ENCODE results near the gene ZNF594.
A peak's percentile ranks its signal among the peaks of the same experiment; 100 is the strongest.
"Not testable (repeated sequence)": the region's sequence is repeated elsewhere in the genome, so short reads cannot be mapped to it uniquely, and the experiment has no call there.

The ZNF594 gene

DNA sequence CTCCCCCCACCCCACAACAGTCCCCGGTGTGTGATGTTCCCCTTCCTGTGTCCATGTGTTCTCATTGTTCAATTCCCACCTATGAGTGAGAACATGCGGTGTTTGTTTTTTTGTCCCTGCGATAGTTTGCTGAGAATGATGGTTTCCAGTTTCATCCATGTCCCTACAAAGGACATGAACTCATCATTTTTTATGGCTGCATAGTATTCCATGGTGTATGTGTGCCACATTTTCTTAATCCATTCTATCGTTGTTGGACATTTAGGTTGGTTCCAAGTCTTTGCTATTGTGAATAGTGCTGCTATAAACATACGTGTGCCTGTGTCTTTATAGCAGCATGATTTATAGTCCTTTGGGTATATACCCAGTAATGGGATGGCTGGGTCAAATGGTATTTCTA is 25.9 kb upstream of the ZNF594 start:
- H3K27ac Mint-ChIP-seq; ATAC-seq (ENCODE audit: low read depth); H3K9me3 Mint-ChIP-seq; H3K27me3 Mint-ChIP-seq; H3K4me3 Mint-ChIP-seq; DNase-seq (ENCODE audit: low spot score in 2 of 2): not testable (repeated sequence)
- H3K4me1 Mint-ChIP-seq = peaks cover 29% of the 10 kb centered on the region
- peaks cover 51% of the 10 kb centered on the region for H3K36me3 Mint-ChIP-seq

DNA sequence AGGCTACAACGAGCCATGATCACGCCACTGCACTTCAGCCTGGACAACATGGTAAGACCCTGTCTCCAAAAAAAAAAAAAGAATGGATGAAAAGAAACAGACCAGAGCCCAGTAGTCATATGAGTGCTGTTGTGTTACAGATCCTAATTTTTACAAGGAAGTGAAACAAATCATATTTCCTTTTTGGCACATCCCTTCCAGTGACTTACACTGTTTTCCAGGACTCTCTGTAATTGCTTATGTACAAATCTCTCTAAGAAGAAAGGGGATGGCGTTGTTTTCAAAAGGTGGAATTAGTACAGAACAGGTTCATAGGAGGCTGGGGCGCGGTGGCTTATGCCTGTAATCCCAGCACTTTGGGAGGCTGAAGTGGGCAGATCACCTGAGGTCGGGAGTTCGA is 19.8 kb upstream of the ZNF594 start:
- DNase-seq (ENCODE audit: low spot score in 2 of 2) = no peak
- Mint-ChIP-seq H3K4me3 (peak overlapping the region; percentile 76), H3K36me3 (peaks cover 66% of the 10 kb centered on the region), H3K4me1 (peaks cover 62% of the 10 kb centered on the region), H3K27ac (peak overlapping the region; percentile 93), H3K27me3 (no peaks in the 10 kb centered on the region), H3K9me3 (peaks cover 2% of the 10 kb centered on the region)
- ATAC-seq (ENCODE audit: low read depth) = peak; percentile 21

DNA sequence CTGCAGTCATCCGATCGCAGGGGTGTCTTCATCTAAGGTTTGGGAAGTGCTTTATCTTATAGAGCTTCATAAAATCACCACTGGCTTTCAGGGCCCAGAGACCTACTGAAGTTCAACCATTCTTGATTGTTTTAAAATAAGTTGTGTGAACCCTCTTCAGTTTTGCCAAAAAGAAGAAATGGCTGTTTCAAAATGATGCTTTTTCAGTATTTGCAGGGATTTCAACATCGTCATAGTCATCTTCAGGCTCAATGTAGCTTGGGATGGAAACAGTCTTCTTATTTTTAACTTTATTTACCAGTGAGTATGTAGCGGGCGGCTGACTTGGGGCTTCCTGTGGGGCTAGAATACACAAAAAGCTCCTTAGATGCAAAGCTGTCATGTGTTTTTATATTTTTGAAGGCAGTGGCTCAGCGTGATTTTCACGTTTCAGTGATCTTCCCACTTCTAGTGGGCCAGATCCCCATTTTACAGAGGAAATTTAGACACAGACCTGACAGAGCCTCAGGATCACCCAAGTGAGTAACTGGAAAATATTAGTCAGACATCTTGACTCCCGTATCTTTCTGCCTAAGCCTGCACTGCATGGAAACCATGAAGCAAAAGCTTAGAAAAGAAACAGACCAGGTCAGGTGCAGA is 19.1 kb upstream of the ZNF594 start:
- DNase-seq (ENCODE audit: low spot score in 2 of 2) (no peak), ATAC-seq (ENCODE audit: low read depth) (peak; percentile 72)
- Mint-ChIP-seq H3K4me1 (peaks cover 58% of the 10 kb centered on the region), H3K36me3 (peaks cover 65% of the 10 kb centered on the region), H3K9me3 (peaks cover 2% of the 10 kb centered on the region), H3K4me3 (peak overlapping the region; percentile 53), H3K27ac (peak overlapping the region; percentile 93), H3K27me3 (no peaks in the 10 kb centered on the region)

DNA sequence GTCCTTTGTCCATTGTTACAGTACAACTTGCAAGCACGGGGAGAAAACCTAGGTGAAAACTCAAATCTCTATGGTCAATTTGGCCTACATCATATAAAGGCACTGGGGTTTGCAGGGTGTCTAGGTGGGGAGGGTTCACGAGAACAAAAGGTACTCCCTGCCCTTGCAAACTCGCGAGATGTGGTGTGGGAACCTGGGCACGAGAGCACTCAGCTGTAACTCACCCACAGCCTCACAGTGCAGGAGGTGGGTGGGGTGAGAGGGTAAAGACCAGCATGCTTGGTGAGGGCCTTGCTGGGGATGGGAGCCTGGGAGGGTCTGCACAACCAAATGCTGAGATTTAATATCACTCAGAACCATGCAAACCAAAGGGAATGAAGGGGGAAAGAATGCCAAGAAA is 18.4 kb upstream of the ZNF594 start:
- no peak for DNase-seq (ENCODE audit: low spot score in 2 of 2)
- peaks cover 56% of the 10 kb centered on the region for H3K4me1 Mint-ChIP-seq
- H3K36me3 Mint-ChIP-seq = peaks cover 61% of the 10 kb centered on the region
- ATAC-seq (ENCODE audit: low read depth) = peak; percentile 28
- no peaks in the 10 kb centered on the region for H3K27me3 Mint-ChIP-seq
- H3K27ac Mint-ChIP-seq = peak overlapping the region; percentile 93
- peak overlapping the region; percentile 53 for H3K4me3 Mint-ChIP-seq
- H3K9me3 Mint-ChIP-seq = peaks cover 2% of the 10 kb centered on the region

DNA sequence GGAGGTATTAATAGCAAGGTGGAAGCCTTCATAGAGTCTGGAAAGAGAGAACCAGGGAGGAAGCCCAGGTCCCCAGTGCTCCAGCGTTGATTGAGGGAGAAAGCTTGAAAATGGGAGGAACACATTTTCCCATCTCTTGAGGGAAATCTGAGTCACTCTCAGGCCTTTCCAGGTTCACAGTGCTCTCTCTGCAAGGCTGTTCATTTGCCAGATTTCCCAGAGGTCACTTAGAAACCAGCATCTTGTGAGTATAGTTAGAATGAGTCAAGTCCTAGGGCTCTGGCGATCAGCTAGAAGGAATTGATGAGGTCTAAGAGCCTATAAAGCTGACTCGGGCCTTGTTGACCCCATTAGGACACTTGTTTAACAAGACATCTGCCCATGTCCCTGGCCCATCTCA is 17.7 kb upstream of the ZNF594 start:
- no peak for ATAC-seq (ENCODE audit: low read depth)
- Mint-ChIP-seq H3K9me3 (peaks cover 2% of the 10 kb centered on the region), H3K4me3 (no peak overlapping the region), H3K4me1 (peaks cover 56% of the 10 kb centered on the region), H3K27me3 (no peaks in the 10 kb centered on the region), H3K36me3 (peaks cover 57% of the 10 kb centered on the region), H3K27ac (peak overlapping the region; percentile 93)
- no peak for DNase-seq (ENCODE audit: low spot score in 2 of 2)

DNA sequence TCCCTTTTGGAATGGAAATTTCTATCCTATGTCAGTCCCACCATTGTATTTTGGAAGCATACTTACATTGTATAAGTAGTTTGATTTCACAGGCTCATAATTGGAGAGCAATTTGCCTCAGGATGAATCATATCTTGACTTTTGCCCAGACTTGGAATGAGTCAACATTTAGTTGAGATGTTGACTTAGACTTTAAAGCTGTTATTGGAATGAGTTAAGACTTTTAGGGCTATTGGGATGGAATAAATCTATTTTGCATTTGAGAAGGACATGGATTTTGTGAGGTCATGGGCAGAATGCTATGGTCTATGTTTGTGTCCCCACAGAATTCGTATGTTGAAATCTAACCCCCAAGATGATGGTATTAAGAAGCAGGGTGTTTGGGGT is 12.2 kb upstream of the ZNF594 start:
- peaks cover 2% of the 10 kb centered on the region for H3K9me3 Mint-ChIP-seq
- ATAC-seq (ENCODE audit: low read depth) (no peak), DNase-seq (ENCODE audit: low spot score in 2 of 2) (no peak)
- H3K4me3 Mint-ChIP-seq = no peak overlapping the region
- peaks cover 27% of the 10 kb centered on the region for H3K36me3 Mint-ChIP-seq
- H3K27me3 Mint-ChIP-seq = no peaks in the 10 kb centered on the region
- peaks cover 32% of the 10 kb centered on the region for H3K4me1 Mint-ChIP-seq
- H3K27ac Mint-ChIP-seq = no peak overlapping the region

DNA sequence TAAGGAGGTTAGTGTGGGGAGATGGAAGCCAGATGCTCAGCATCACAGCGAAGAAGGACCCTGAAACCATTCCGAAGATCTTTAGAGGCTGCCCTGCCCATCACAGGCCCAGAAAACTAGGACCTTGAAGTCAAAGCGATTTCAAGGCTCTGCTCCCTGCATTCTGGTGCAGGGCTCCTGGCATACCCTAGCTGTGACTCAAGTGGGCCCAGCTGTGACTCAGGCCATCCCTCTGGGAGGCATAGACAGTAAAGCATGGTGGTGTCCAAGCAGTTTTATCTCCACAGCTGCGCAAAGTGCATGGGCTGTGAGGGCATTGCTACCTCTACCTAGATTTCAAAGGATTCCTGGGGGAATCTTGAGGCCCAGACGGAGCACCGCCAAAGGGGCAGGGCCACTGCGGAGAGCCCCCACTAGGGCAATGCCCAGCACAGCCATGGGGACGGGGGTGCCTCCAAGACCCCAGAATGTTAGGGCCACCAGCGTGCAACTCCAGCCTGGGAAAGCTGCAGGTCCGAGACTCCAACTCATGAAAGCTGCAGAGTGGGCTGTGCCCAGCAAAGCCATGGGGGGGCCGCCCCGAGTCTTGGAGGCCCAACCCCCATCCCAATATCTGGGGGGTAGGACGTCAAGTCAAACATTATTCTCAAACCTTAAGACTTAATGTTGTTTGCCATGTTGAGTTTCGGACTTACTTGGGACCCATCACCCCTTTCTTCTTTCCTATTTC is 11.7 kb upstream of the ZNF594 start:
- Mint-ChIP-seq H3K9me3 (no peaks in the 10 kb centered on the region), H3K27me3 (no peaks in the 10 kb centered on the region), H3K4me1 (peaks cover 31% of the 10 kb centered on the region), H3K27ac (no peak overlapping the region), H3K36me3 (peaks cover 23% of the 10 kb centered on the region), H3K4me3 (no peak overlapping the region)
- DNase-seq (ENCODE audit: low spot score in 2 of 2) = no peak
- no peak for ATAC-seq (ENCODE audit: low read depth)

DNA sequence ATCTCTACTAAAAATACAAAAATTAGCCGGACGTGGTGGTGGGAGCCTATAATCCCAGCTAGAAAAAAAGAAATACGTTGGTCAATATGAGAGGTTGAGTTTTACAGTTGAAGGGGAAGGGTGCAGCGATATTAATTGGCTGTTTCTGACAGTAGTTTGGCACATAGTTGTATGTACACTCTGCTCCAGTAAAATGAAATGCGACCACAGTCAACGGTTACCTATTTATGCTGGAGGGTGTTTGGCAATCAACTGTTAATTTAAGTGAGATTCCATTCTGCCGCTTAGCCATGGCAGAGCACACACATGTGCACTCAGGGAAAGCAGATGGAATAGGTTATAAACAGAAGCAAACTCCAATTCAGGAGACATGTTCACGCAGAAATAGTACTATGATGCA is 9.3 kb upstream of the ZNF594 start:
- peaks cover 15% of the 10 kb centered on the region for H3K36me3 Mint-ChIP-seq
- peak overlapping the region; percentile 50 for H3K27ac Mint-ChIP-seq
- no peaks in the 10 kb centered on the region for H3K9me3 Mint-ChIP-seq
- H3K4me1 Mint-ChIP-seq = peaks cover 26% of the 10 kb centered on the region
- H3K4me3 Mint-ChIP-seq = no peak overlapping the region
- DNase-seq (ENCODE audit: low spot score in 2 of 2) = no peak
- no peaks in the 10 kb centered on the region for H3K27me3 Mint-ChIP-seq
- ATAC-seq (ENCODE audit: low read depth) = no peak

DNA sequence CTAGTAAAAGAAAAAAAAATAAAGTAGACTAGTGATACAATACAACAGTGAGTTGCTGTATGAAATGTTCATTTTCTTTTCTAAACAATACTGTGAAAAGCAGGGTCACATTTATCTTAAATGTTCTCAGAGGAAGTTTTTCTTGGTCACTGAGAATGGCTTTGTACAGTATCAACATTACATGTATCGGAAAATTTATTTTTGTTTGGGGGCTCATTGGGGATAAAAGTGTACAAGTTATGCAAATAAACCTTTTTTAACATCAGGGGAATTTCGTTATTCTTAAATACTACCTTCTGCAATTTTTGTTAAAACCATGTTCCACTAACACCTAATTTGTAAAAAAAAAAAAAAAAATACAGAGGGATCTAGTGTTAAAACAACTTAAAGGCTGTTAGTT is 8.7 kb upstream of the ZNF594 start:
- Mint-ChIP-seq H3K27ac (peak overlapping the region; percentile 67), H3K4me3 (peak overlapping the region; percentile 41), H3K9me3 (no peaks in the 10 kb centered on the region), H3K4me1 (peaks cover 26% of the 10 kb centered on the region), H3K27me3 (no peaks in the 10 kb centered on the region), H3K36me3 (peaks cover 15% of the 10 kb centered on the region)
- ATAC-seq (ENCODE audit: low read depth) (peak; percentile 46), DNase-seq (ENCODE audit: low spot score in 2 of 2) (no peak)

DNA sequence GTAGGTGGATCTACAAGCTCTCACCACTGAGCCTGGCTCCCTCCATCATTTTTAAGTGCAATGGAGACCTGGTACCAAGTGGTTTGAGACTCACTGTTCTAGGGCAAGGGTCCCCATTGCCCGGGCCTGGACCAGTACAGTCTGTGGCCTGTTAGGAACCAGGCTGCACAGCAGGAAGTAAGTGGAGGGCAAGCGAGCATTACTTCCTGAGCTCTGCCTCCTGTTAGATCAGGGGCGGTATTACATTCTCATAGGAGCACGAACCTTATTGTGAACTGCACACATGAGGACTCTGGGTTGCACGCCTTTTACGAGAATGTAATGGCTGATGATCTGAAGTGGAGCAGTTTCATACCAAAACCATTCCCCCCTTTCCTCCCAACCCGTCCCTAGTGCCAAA is 6.8 kb upstream of the ZNF594 start:
- H3K36me3 Mint-ChIP-seq = peaks cover 9% of the 10 kb centered on the region
- H3K4me3 Mint-ChIP-seq = no peak overlapping the region
- no peak for DNase-seq (ENCODE audit: low spot score in 2 of 2)
- H3K9me3 Mint-ChIP-seq = no peaks in the 10 kb centered on the region
- H3K27me3 Mint-ChIP-seq = no peaks in the 10 kb centered on the region
- peaks cover 20% of the 10 kb centered on the region for H3K4me1 Mint-ChIP-seq
- ATAC-seq (ENCODE audit: low read depth) = peak; percentile 44
- peak overlapping the region; percentile 76 for H3K27ac Mint-ChIP-seq

DNA sequence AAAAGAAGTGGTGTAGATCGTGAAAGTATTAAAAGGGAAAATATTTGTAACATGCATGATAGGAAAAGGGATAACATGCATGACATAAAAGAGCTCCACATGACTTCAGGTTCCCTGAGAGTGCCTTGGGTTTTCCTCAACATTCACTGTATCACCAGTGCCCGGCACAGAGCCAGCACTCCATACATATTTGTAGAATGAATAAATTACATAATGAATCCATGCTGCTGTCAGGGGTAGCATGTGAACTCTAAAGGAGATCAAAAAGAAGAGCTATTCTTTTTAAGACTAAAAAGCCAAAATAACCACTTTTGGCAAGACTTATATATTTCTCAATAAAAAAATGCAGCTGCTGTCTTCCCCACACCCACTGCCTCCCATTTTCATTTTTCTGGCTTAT is 2.7 kb upstream of the ZNF594 start:
- H3K4me1 Mint-ChIP-seq = peaks cover 25% of the 10 kb centered on the region
- peaks cover 8% of the 10 kb centered on the region for H3K36me3 Mint-ChIP-seq
- H3K27me3 Mint-ChIP-seq = no peaks in the 10 kb centered on the region
- peaks cover 3% of the 10 kb centered on the region for H3K9me3 Mint-ChIP-seq
- no peak for ATAC-seq (ENCODE audit: low read depth)
- H3K4me3 Mint-ChIP-seq = no peak overlapping the region
- no peak for DNase-seq (ENCODE audit: low spot score in 2 of 2)
- H3K27ac Mint-ChIP-seq = no peak overlapping the region

DNA sequence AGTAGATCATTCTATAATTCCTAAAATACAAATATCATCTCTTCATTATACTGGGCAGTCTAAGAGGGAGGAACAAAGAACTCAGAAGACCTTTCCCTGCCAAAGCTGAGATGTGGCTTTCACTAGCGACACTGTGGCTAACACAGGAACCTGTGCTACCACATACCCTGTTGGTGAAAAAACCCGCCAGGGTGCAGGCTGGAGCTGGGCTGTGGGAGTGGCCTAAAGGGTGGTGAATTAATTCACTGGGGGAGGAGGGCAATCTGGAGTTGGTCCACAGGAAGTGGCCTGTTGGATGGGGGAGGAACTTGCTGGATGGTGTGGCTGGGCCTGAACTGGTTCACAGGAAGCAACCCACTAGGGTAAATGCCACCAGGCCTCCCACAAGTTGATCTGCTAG is 7.4 kb downstream of the ZNF594 start:
- ATAC-seq (ENCODE audit: low read depth) = no peak
- no peak overlapping the region for H3K27ac Mint-ChIP-seq

DNA sequence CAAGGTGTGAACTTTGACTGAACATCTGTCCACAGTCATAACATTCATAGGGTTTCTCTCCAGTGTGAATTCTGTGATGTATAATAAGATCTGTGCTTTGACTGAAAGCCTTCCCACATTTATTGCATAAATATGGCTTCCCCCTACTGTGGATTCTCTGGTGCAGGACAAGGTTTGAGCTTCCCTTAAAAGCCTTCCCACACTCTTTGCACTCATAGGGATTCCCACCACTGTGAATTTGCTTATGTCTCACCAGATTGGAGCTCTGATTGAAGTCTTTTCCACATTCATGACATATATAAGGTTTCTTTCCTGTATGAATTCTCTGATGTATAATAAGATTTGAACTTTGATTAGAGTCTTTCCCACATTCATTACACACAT is 8.3 kb downstream of the ZNF594 start:
- no peak for ATAC-seq (ENCODE audit: low read depth)
- H3K27me3 Mint-ChIP-seq = no peaks in the 10 kb centered on the region
- H3K4me3 Mint-ChIP-seq = no peak overlapping the region
- H3K4me1 Mint-ChIP-seq = peaks cover 3% of the 10 kb centered on the region
- no peak for DNase-seq (ENCODE audit: low spot score in 2 of 2)
- H3K27ac Mint-ChIP-seq = peak overlapping the region; percentile 42
- peaks cover 18% of the 10 kb centered on the region for H3K9me3 Mint-ChIP-seq
- peaks cover 33% of the 10 kb centered on the region for H3K36me3 Mint-ChIP-seq

More for the DNA sequence above, 7.4 kb downstream of the ZNF594 start:
- H3K4me3 Mint-ChIP-seq = no peak overlapping the region
- DNase-seq (ENCODE audit: low spot score in 2 of 2) = no peak
- H3K9me3 Mint-ChIP-seq = peaks cover 18% of the 10 kb centered on the region
- no peaks in the 10 kb centered on the region for H3K27me3 Mint-ChIP-seq
- H3K36me3 Mint-ChIP-seq = peaks cover 32% of the 10 kb centered on the region
- H3K4me1 Mint-ChIP-seq = peaks cover 3% of the 10 kb centered on the region

DNA sequence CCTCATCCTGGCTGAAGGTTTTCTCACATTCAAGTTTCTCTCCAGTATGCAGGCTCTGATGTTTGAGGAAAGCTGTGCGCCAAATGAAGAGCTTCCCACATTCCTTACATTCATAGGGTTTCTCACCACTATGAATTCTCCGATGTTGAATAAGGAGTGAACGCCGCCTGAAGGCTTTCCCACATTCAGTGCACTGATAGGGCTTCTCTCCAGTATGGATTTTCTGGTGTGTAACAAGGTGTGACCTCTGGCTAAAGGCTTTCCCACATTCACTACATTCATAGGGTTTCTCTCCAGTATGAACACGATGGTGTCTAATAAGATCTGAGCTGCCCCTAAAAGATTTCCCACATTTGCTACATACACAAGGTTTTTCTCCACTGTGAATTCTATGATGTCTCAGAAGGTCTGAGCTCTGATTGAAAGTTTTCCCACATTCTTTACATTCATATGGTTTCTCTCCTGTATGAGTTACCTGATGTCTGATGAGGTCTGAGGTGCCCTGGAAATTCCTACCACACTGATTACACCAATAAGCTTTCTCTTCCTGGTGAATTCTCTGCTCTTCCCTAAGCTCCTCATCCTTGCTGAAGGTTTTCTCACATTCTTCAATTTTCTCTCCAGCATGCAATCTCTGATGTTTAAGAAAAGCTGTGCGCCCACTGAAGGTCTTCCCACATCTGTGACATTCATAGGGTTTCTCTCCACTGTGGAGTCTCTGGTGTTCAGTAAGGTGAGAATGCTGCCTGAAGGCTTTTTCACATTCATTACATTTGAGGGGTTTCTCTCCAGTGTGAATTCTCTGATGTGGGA is 8.9 kb downstream of the ZNF594 start:
- peaks cover 3% of the 10 kb centered on the region for H3K4me1 Mint-ChIP-seq
- ATAC-seq (ENCODE audit: low read depth) = no peak
- H3K9me3 Mint-ChIP-seq = peaks cover 15% of the 10 kb centered on the region
- H3K36me3 Mint-ChIP-seq = peaks cover 28% of the 10 kb centered on the region
- H3K27ac Mint-ChIP-seq = peak overlapping the region; percentile 42
- no peak overlapping the region for H3K4me3 Mint-ChIP-seq
- no peak for DNase-seq (ENCODE audit: low spot score in 2 of 2)
- H3K27me3 Mint-ChIP-seq = no peaks in the 10 kb centered on the region
